Measurements from ENCODE around the gene ZMYND10. TPM values are rescaled to one million over a fixed set of nuclear protein-coding genes. Genes with fewer than 3 reads are reported as not detected.
A peak's percentile ranks its signal among the peaks of the same experiment; 100 is the strongest.

ZMYND10 gene
- total RNA-seq, 1 donor from 2014 or later, result not detected

DNA sequence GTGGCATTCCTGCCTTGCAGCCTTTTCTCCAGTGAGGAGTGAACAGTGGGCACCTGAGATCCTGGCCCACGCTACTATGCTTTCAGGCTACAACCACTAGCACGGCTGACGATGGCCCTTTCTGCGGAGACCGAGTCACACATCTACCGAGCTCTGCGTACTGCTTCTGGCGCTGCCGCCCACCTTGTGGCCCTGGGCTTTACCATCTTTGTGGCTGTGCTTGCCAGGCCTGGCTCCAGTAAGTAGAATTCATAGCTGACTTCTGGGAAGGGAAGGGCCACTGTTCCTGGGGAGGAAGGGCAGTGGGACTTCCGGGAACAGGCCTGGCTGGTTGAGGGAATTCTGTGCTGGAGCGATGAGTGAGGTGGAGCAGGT, 5.8 kb upstream of the ZMYND10 start:
- TF ChIP-seq CTCF (IDR thresholded peaks at IDR 0.05), result no peak
- no peaks in the 10 kb centered on the region for H3K9me3 ChIP-seq
- peaks cover 18 to 46% of the 10 kb centered on the region in 2 donors for H3K36me3 ChIP-seq
- peak overlapping the region; percentile 63 to 76 for H3K4me3 ChIP-seq
- intact Hi-C loops (cut with DNase I), result loop anchor here (5.0 kb wide), 1 partner anchor 251 kb away; no protein-coding TSS in a partner anchor
- DNase-seq (ENCODE audit: low spot score in 2 of 2), result no peak
- H3K27me3 ChIP-seq, result no peaks in the 10 kb centered on the region
- H3K27ac ChIP-seq, result peak overlapping the region; percentile 89 to 93
- H3K4me1 ChIP-seq, result peaks cover 15 to 27% of the 10 kb centered on the region in 2 donors

- intact Hi-C loops (cut with DNase I), result loop anchor here (1.0 to 5.0 kb wide), 2 partner anchors 9 to 252 kb away; partner anchors contain the start of gene TMEM115
- H3K36me3 ChIP-seq, result peaks cover 18 to 40% of the 10 kb centered on the region in 2 donors
- H3K9me3 ChIP-seq, result no peaks in the 10 kb centered on the region
- H3K4me3 ChIP-seq, result peak within 1 kb of the TSS; percentile 63 to 76
- TF ChIP-seq CTCF (IDR thresholded peaks at IDR 0.05), result no peak
- H3K27ac ChIP-seq, result peak within 1 kb of the TSS; percentile 89 to 93
- DNase-seq (ENCODE audit: low spot score in 2 of 2), result peak; percentile 89 to 98
- no peaks in the 10 kb centered on the region for H3K27me3 ChIP-seq
- H3K4me1 ChIP-seq, result peaks cover 14 to 22% of the 10 kb centered on the region in 2 donors
These were observed 5.2 kb upstream of the ZMYND10 start, which contains the start of the genes CYB561D2 and NPRL2 for GRCh38 chr3:50350527-50351322. Gene CYB561D2, plus strand, starts transcription at chr3:50350862. Its CDS starts 572 bp downstream, at chr3:50351434. Gene NPRL2, minus strand, starts transcription at chr3:50350775. Its CDS starts 123 bp downstream, at chr3:50350652.

DNA sequence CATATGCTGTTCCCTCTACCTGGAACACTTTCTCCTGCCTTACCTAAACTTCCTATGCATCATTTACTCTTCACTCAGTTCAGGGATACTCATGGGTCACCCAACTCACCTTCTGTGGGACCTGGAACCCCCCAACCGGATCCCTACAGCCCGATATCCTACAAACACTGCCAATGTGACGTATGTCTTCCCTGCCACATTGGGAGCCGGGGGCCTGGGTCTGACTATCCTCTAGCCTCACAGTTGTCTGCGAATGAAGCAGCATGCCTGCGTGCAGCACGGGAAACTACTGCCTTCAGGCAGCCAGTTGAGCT, 4.6 kb upstream of the ZMYND10 start:
- intact Hi-C loops (cut with DNase I), result loop anchor here (1.0 to 5.0 kb wide), 2 partner anchors 9 to 252 kb away; partner anchors contain the start of gene TMEM115
- Histone ChIP-seq H3K9me3 (no peaks in the 10 kb centered on the region), H3K4me3 (peak overlapping the region; percentile 63 to 76), H3K27me3 (no peaks in the 10 kb centered on the region), H3K4me1 (peaks cover 18 to 25% of the 10 kb centered on the region in 2 donors), H3K36me3 (peaks cover 16 to 34% of the 10 kb centered on the region in 2 donors), H3K27ac (peak overlapping the region; percentile 89 to 93)
- no peak for TF ChIP-seq CTCF (IDR thresholded peaks at IDR 0.05)
- DNase-seq (ENCODE audit: low spot score in 2 of 2), result no peak

GRCh38 chr3:50347187-50347813, 1.8 kb upstream of the ZMYND10 start:
- intact Hi-C loops (cut with DNase I), result loop anchor here (1.0 kb wide), 1 partner anchor 195 kb away; no protein-coding TSS in a partner anchor
- DNase-seq (ENCODE audit: low spot score in 2 of 2), result peak in 1 of 2 donors; percentile 80
- Histone ChIP-seq H3K36me3 (peaks cover 0 to 13% of the 10 kb centered on the region in 2 donors), H3K27me3 (no peaks in the 10 kb centered on the region), H3K4me3 (no peak overlapping the region), H3K27ac (peak overlapping the region in 1 of 2 donors; percentile 42), H3K9me3 (no peaks in the 10 kb centered on the region), H3K4me1 (peaks cover 19 to 26% of the 10 kb centered on the region in 2 donors)
- peak; percentile 28 to 54 (median 39) for TF ChIP-seq CTCF (IDR thresholded peaks at IDR 0.05)

DNA sequence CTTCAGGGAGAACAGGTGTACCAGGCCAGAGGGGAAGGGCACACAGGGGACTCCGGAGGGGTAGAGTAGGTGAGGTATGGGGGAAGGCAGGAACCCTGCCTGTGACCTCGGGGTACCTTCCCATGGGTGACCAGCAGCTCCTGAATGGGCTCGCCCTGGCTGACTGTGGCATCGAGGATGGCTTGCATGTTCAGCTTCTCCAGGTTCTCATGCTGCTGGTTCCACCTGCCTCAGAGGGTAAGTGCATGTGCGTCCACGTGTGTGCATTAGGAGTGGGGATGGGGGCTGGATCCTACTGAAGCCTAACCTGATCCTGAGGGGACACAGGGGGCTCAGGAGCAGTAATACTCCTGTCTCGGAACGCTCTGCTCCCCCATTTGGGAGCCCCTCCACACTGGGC, 524 bp downstream of the ZMYND10 start:
- intact Hi-C loops (cut with DNase I), result no loop called here
- Histone ChIP-seq H3K4me1 (peaks cover 20 to 31% of the 10 kb centered on the region in 2 donors), H3K4me3 (peak overlapping the region; percentile 43 to 63), H3K27me3 (no peaks in the 10 kb centered on the region), H3K27ac (no peak overlapping the region), H3K36me3 (peaks cover 0 to 13% of the 10 kb centered on the region in 2 donors), H3K9me3 (no peaks in the 10 kb centered on the region)
- TF ChIP-seq CTCF (IDR thresholded peaks at IDR 0.05), result no peak
- no peak for DNase-seq (ENCODE audit: low spot score in 2 of 2)

All from ascending aorta (tissue), 2 donors.